Gastroesophageal sphincter (tissue), 3 donors: ENCODE data around the gene SMC1A.

Experiments used
- EP300 ChIP-seq: sonication (generic); formaldehyde crosslinking; IDR thresholded peaks from one replicate; pipeline ENCODE4 v1.6.1; 2017; ENCODE audit warnings: antibody characterized with exemption, mild to moderate bottlenecking
- POLR2A ChIP-seq, 2 donors: fragments of 450-650 bp; IDR thresholded peaks; one replicate each; pipeline ENCODE4 v1.6.1; 2017; ENCODE audit warnings: antibody characterized with exemption in 2 of 2, mild to moderate bottlenecking in 2 of 2, moderate library complexity in 1 of 2
- POLR2AphosphoS5 ChIP-seq: sonication (generic); formaldehyde crosslinking; IDR thresholded peaks from one replicate; pipeline ENCODE4 v1.6.1; 2017; ENCODE audit warnings: antibody characterized with exemption
- TF ChIP-seq, protein P1 (sequence below), 4 experiments: fragments of 200-600 bp in 2 of 4; fragments of 450-650 bp in 2 of 4; sonication (generic) in 1 of 4; IDR thresholded peaks; one replicate each; pipeline ENCODE4 v1.5.1; 2017 to 2019; ENCODE audit warnings: antibody characterized with exemption in 4 of 4, mild to moderate bottlenecking in 2 of 4, moderate library complexity in 2 of 4

DNA sequence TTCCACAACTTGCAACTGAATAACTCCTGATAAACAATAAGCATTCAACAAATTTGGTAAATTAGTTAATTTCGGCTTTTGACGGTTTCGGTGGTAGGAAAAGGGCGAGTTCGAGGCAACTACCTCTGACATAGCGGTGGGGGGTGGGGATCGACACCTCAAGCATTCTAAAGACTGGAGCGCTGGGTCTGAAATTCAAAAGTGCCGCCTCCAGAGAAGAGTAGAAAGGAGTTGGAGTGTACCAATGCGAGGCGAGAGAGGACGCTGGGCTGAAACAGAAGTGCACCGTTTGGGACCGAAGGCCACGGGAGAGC, 725 bp downstream of the SMC1A start:
- TF ChIP-seq POLR2AphosphoS5 (no peak), EP300 (no peak), POLR2A (IDR thresholded peaks at IDR 0.05) (no peak)
- TF ChIP-seq, protein P1, sequence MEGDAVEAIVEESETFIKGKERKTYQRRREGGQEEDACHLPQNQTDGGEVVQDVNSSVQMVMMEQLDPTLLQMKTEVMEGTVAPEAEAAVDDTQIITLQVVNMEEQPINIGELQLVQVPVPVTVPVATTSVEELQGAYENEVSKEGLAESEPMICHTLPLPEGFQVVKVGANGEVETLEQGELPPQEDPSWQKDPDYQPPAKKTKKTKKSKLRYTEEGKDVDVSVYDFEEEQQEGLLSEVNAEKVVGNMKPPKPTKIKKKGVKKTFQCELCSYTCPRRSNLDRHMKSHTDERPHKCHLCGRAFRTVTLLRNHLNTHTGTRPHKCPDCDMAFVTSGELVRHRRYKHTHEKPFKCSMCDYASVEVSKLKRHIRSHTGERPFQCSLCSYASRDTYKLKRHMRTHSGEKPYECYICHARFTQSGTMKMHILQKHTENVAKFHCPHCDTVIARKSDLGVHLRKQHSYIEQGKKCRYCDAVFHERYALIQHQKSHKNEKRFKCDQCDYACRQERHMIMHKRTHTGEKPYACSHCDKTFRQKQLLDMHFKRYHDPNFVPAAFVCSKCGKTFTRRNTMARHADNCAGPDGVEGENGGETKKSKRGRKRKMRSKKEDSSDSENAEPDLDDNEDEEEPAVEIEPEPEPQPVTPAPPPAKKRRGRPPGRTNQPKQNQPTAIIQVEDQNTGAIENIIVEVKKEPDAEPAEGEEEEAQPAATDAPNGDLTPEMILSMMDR (IDR thresholded peaks at IDR 0.05): no peak
